LNCaP clone FGC (cell line): ENCODE measurements around the gene POU2F3.

ENCODE experiments used
- DNase-seq: peaks from one replicate; pipeline ENCODE4 v3.0.0-alpha.2; 2011; ENCODE audit warnings: low read depth
- H3K4me3 ChIP-seq: 2 replicates; pipeline ENCODE4 v1.5.1; 2011; ENCODE audit warnings: mild to moderate bottlenecking, low read depth, low read length, control low read depth
- TF ChIP-seq, protein P1 (sequence below): IDR thresholded peaks from 2 replicates; pipeline ENCODE4 v1.5.1; 2012; ENCODE audit warnings: mild to moderate bottlenecking; ENCODE audit not compliant: control insufficient read depth, insufficient read depth; ENCODE audit errors: extremely low read depth

The POU2F3 gene

GRCh38 chr11:120350637-120351036, 110.7 kb downstream of the POU2F3 start:
- H3K4me3 ChIP-seq, result no peak overlapping the region
- TF ChIP-seq, protein P1, sequence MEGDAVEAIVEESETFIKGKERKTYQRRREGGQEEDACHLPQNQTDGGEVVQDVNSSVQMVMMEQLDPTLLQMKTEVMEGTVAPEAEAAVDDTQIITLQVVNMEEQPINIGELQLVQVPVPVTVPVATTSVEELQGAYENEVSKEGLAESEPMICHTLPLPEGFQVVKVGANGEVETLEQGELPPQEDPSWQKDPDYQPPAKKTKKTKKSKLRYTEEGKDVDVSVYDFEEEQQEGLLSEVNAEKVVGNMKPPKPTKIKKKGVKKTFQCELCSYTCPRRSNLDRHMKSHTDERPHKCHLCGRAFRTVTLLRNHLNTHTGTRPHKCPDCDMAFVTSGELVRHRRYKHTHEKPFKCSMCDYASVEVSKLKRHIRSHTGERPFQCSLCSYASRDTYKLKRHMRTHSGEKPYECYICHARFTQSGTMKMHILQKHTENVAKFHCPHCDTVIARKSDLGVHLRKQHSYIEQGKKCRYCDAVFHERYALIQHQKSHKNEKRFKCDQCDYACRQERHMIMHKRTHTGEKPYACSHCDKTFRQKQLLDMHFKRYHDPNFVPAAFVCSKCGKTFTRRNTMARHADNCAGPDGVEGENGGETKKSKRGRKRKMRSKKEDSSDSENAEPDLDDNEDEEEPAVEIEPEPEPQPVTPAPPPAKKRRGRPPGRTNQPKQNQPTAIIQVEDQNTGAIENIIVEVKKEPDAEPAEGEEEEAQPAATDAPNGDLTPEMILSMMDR, result no peak
- no peak for DNase-seq

GRCh38 chr11:120352405-120352804, 112.5 kb downstream of the POU2F3 start:
- no peak for DNase-seq
- TF ChIP-seq, protein P1, result no peak
- H3K4me3 ChIP-seq, result no peak overlapping the region

DNA sequence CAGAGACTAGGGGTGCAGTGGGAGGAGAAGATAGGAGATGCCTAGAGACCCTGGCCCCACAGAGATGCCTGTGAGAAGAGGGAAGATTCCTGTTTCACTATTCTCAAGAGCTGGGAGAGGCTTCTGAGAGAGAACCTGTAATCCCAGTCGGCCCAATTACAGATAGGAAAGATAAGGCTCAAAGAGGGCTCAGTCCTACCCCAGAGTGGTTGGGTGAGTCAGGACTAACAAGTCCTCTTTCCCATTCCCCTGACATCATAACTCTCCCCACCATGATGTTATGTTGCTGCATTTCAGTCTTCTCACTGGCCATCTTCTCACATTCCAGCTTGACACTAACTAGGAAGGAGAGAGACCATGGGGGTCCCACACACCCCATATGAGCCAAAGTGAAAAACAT, 114.1 kb downstream of the POU2F3 start:
- H3K4me3 ChIP-seq, result no peak overlapping the region
- TF ChIP-seq, protein P1, result no peak
- no peak for DNase-seq

DNA sequence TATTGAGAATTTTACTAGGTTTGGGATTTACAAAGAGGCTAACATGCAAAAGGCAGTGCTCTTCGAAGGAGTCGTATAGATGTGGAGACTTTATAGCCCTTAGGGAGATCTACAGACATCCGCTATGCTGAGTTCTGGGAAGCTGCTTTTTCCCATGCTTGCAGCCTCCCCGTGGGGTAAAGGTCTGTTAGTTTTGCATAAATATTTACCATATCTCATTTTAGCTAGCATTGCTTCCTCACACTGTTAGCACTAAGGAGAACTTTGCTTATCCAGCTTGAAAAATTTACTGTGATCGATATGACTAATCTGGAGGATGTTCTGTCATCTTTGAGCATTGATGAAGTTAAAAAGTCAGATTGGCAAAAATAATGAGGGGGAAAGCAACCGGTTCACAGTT, 114.8 kb downstream of the POU2F3 start:
- TF ChIP-seq, protein P1, result no peak
- H3K4me3 ChIP-seq, result no peak overlapping the region
- DNase-seq, result no peak

DNA sequence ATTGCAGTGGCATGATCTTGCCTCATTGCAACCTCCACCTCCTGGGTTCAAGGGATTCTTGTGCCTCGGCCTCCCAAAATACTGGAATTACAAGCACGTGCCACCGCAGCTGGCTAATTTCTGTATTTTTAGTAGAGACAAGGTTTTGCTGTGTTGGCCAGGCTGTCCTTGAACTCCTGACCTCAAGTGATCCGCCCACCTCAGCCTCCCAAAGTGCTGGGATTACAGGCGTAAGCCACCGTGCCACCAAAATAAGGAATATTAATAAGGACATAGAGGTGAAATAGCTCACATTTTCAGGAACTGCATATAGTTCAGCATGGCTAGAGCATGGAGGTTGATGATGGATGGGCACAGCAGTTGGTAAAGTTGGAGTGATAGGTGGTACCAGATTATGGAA, 117.7 kb downstream of the POU2F3 start:
- H3K4me3 ChIP-seq, result no peak overlapping the region
- TF ChIP-seq, protein P1, result no peak
- DNase-seq, result no peak

DNA sequence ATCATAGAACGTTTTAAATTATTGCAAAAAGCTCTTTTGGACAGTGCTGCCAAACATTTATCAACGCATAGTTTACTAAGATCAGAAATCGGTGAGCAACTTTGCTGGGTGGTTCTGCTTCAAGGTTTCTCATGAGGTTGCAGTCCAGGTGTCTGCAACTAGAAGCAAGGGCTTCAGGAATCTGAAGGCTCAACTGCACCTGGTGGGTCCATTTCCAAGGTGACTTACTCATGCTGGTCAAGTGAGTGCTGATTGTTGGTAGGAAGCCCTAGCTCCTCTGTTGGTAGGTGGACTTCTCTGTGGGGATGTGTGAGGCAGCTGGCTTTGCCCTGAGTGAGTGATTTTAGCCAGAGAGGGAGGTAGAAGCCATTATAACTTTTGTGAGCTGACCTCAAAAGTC, 118.8 kb downstream of the POU2F3 start:
- no peak for DNase-seq
- H3K4me3 ChIP-seq, result no peak overlapping the region
- TF ChIP-seq, protein P1, result no peak

- H3K4me3 ChIP-seq, result no peak overlapping the region
- TF ChIP-seq, protein P1, result no peak
- no peak for DNase-seq
Measured at GRCh38 chr11:120363436-120363835, 123.5 kb downstream of the POU2F3 start.
